ENCODE measurements around the gene DHX16. TPM values are rescaled to one million over a fixed set of nuclear protein-coding genes. Genes with fewer than 3 reads are reported as not detected.

The DHX16 gene
- total RNA-seq, 2 donors from 2014 or later, result 13.7 to 23.6 TPM

DNA sequence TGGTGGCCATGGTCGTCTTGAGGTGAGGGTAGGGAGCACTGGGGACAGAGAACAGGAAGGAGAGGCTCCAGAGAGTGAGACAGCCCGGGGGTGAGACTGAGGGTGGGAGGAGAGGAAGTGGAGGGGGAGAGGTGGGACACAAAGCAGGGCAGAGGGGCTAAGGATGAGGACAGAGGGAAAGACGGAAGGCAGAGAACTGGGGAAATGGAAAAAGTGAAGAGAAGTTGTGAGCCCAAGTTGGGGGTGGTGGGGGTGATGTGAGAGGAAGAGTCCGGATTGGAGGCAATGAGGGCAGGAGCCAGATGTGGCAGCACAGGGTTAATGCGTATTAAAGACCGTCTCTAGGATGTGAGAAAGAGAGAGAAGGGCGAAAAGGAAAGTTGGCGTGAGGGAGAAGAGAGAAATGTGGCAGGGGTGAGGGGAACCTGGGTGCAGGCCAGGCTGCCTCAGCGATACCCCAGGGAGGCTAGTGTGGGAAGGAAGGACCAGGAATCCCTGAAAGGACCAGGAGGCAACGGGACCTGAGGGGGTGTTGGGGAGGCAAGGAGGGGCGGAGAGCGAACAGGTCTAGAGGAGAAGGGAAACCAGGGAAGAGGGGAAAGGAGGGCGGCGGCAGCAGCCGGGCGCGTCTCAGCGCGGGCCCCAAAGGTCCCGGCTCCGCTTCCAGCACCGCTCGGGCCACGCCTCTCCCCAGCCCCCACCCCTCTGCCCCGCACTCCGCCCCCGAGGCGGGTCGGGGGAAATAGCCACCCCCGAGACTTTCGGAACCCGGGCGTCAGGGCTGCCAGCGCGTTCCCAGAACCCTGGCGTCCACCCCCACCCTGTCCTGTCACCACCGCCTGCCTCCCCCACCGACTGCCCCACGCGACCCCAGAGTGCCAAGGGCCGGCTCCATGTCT, 13.5 kb upstream of the DHX16 start, which contains the start of gene PPP1R18:
PPP1R18 (minus strand) TSS at position 637 of the 899 bp plus-strand sequence; CDS start at position 10, 627 bp downstream.
- peaks cover 15% of the 10 kb centered on the region for H3K36me3 ChIP-seq
- no peaks in the 10 kb centered on the region for H3K9me3 ChIP-seq
- TF ChIP-seq, protein P1, sequence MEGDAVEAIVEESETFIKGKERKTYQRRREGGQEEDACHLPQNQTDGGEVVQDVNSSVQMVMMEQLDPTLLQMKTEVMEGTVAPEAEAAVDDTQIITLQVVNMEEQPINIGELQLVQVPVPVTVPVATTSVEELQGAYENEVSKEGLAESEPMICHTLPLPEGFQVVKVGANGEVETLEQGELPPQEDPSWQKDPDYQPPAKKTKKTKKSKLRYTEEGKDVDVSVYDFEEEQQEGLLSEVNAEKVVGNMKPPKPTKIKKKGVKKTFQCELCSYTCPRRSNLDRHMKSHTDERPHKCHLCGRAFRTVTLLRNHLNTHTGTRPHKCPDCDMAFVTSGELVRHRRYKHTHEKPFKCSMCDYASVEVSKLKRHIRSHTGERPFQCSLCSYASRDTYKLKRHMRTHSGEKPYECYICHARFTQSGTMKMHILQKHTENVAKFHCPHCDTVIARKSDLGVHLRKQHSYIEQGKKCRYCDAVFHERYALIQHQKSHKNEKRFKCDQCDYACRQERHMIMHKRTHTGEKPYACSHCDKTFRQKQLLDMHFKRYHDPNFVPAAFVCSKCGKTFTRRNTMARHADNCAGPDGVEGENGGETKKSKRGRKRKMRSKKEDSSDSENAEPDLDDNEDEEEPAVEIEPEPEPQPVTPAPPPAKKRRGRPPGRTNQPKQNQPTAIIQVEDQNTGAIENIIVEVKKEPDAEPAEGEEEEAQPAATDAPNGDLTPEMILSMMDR (IDR thresholded peaks at IDR 0.05), result no peak
- H3K4me3 ChIP-seq, result peak within 1 kb of the TSS; percentile 83 to 90
- peaks cover 0 to 83% of the 10 kb centered on the region in 2 donors for H3K4me1 ChIP-seq
- DNase-seq (ENCODE audit: low spot score), result peak; percentile 86
- no peaks in the 10 kb centered on the region for H3K27me3 ChIP-seq
- H3K27ac ChIP-seq, result peak within 1 kb of the TSS; percentile 99

GRCh38 chr6:30685157-30686008, 12.6 kb upstream of the DHX16 start:
- Histone ChIP-seq H3K4me3 (peak overlapping the region; percentile 83 to 90), H3K9me3 (no peaks in the 10 kb centered on the region), H3K36me3 (peaks cover 21% of the 10 kb centered on the region), H3K27me3 (no peaks in the 10 kb centered on the region), H3K27ac (peak overlapping the region; percentile 99), H3K4me1 (peaks cover 0 to 87% of the 10 kb centered on the region in 2 donors)
- TF ChIP-seq, protein P1 (IDR thresholded peaks at IDR 0.05), result no peak
- DNase-seq (ENCODE audit: low spot score), result no peak

- H3K9me3 ChIP-seq, result no peaks in the 10 kb centered on the region
- H3K4me3 ChIP-seq, result peak overlapping the region; percentile 83 to 90
- no peaks in the 10 kb centered on the region for H3K27me3 ChIP-seq
- peaks cover 28% of the 10 kb centered on the region for H3K36me3 ChIP-seq
- peaks cover 0 to 88% of the 10 kb centered on the region in 2 donors for H3K4me1 ChIP-seq
- peak overlapping the region; percentile 99 for H3K27ac ChIP-seq
- no peak for DNase-seq (ENCODE audit: low spot score)
- TF ChIP-seq, protein P1 (IDR thresholded peaks at IDR 0.05), result no peak
Observed at GRCh38 chr6:30684386-30685156, 11.8 kb upstream of the DHX16 start.

- peak overlapping the region; percentile 83 to 90 for H3K4me3 ChIP-seq
- H3K27me3 ChIP-seq, result no peaks in the 10 kb centered on the region
- TF ChIP-seq, protein P1 (IDR thresholded peaks at IDR 0.05), result no peak
- H3K36me3 ChIP-seq, result peaks cover 28% of the 10 kb centered on the region
- peaks cover 0 to 88% of the 10 kb centered on the region in 2 donors for H3K4me1 ChIP-seq
- no peaks in the 10 kb centered on the region for H3K9me3 ChIP-seq
- no peak for DNase-seq (ENCODE audit: low spot score)
- H3K27ac ChIP-seq, result peak overlapping the region; percentile 99
Observed at GRCh38 chr6:30683980-30684338, 11.2 kb upstream of the DHX16 start.
